ENCODE data around the gene PTPN4. TPM values are rescaled to one million over a fixed set of nuclear protein-coding genes. Genes with fewer than 3 reads are reported as not detected.

Gene PTPN4
- total and polyA plus RNA-seq, 10 of the 15 experiments (the other 5 are each of a cell fraction or from before 2014, with no cell fraction given) = 5.0 to 29.7 (median 23.7) TPM

DNA sequence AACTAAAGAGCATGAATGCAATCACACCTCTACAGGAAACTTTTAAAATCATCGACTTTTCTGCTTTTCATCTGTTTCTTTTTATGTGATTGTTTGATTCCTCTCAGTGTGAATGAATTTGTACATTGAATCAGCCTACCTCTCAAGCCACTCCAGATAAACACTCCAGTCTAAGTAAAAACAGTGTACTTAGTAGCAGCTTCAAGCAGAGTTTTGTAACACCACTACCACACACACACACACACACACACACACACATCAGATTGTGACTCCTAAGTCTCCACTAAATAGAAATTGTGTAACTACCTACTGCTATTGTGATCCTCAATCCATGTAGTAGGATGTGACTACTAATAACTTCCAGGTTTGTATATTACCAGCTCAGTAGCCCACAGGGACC lies 187.8 kb downstream of the PTPN4 start:
- Histone ChIP-seq H3K4me1 (ENCODE audit: control insufficient read depth, insufficient read depth, low read length) (no peaks in the 10 kb centered on the region), H3K36me3 (ENCODE audit: control insufficient read depth in 2 of 2, insufficient read depth in 2 of 2, low read length in 1 of 2) (peaks cover 0 to 2% of the 10 kb centered on the region in 2 experiments; a peak in 1 of 4 replicates), H3K4me2 (ENCODE audit: control insufficient read depth, insufficient read depth) (no peak overlapping the region), H3K9ac (ENCODE audit: control insufficient read depth, insufficient read depth, low read length) (no peak overlapping the region), H3K27ac (ENCODE audit: control insufficient read depth, insufficient read depth) (no peak overlapping the region), H2AFZ (ENCODE audit: control insufficient read depth, low read depth, low read length) (no peak overlapping the region), H4K20me1 (ENCODE audit: control insufficient read depth, insufficient read depth) (no peaks in the 10 kb centered on the region), H3K27me3 (replicated peaks in 1 of 2; ENCODE audit: control insufficient read depth in 2 of 2, insufficient read depth in 2 of 2, low read length in 1 of 2) (no peaks in the 10 kb centered on the region), H3K4me3 (no peak overlapping the region), H3K9me3 (replicated peaks; ENCODE audit: control insufficient read depth, insufficient read depth, low read length) (no peaks in the 10 kb centered on the region), H3K79me2 (ENCODE audit: control insufficient read depth, insufficient read depth, low read length) (no peaks in the 10 kb centered on the region)
- 91% methylated on average over 1 of the region's 1 CpG for WGBS (ENCODE audit: insufficient coverage, insufficient replicate concordance, low lambda C conversion rate, missing lambda C conversion rate)
- CTCF ChIA-PET = no interaction called here
- intact Hi-C loops (cut with micrococcal nuclease; ENCODE audit: unreplicated experiment) = no loop called here
- in situ Hi-C loops (cut with MboI) = no loop called here
- BruUV-seq (replicated peaks) = no TSS peak
- POLR2A ChIA-PET = no interaction called here
- FAIRE-seq (no peak), ATAC-seq (no peak), DNase-seq (ENCODE audit: low read depth, low spot score) (no peak)
- SMC1A ChIA-PET (ENCODE audit: uncharacterized antibody, unreplicated experiment) = interaction anchor here (0.7 kb wide), 1 partner anchor 337 kb away, joined by 3 read pairs; no protein-coding TSS in a partner anchor
- RAD21 ChIA-PET (ENCODE audit: unreplicated experiment) = no interaction called here
- no peak for TF ChIP-seq EGR1 (IDR thresholded peaks at IDR 0.05; ENCODE audit: borderline replicate concordance in 1 of 2, low read depth in 2 of 2, low read length in 2 of 2)
- TF ChIP-seq, protein P1, sequence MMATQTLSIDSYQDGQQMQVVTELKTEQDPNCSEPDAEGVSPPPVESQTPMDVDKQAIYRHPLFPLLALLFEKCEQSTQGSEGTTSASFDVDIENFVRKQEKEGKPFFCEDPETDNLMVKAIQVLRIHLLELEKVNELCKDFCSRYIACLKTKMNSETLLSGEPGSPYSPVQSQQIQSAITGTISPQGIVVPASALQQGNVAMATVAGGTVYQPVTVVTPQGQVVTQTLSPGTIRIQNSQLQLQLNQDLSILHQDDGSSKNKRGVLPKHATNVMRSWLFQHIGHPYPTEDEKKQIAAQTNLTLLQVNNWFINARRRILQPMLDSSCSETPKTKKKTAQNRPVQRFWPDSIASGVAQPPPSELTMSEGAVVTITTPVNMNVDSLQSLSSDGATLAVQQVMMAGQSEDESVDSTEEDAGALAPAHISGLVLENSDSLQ (IDR thresholded peaks at IDR 0.05) = no peak
- no peak for TF ChIP-seq RCOR1 (conservative IDR thresholded peaks at IDR 0.05; ENCODE audit: low read depth, low read length)

DNA sequence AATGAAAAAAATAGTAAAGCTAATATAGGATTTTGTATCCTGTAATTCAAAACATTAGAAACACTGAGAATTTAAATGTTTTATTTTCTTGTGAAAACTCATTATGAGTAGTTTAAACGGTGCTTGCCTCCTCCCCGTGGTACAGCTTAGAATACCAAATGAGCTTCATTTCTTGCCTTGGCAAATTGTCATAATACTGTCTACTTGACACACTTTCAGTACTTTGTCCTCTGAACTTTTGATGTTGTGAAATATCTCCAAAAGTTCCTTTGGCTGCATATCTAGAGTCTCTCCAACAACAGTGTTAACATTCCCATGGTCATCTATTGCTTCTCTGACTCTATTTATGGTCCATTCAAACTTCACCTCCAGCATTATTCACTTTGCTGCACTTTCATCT lies 191.2 kb downstream of the PTPN4 start:
- ATAC-seq (no peak), FAIRE-seq (no peak), DNase-seq (ENCODE audit: low read depth, low spot score) (no peak)
- Histone ChIP-seq H3K27me3 (replicated peaks in 1 of 2; ENCODE audit: control insufficient read depth in 2 of 2, insufficient read depth in 2 of 2, low read length in 1 of 2) (no peaks in the 10 kb centered on the region), H4K20me1 (ENCODE audit: control insufficient read depth, insufficient read depth) (no peaks in the 10 kb centered on the region), H3K9me3 (replicated peaks; ENCODE audit: control insufficient read depth, insufficient read depth, low read length) (no peaks in the 10 kb centered on the region), H3K4me2 (ENCODE audit: control insufficient read depth, insufficient read depth) (no peak overlapping the region), H2AFZ (ENCODE audit: control insufficient read depth, low read depth, low read length) (no peak overlapping the region), H3K36me3 (ENCODE audit: control insufficient read depth in 2 of 2, insufficient read depth in 2 of 2, low read length in 1 of 2) (peaks cover 0 to 2% of the 10 kb centered on the region in 2 experiments; a peak in 1 of 4 replicates), H3K27ac (ENCODE audit: control insufficient read depth, insufficient read depth) (no peak overlapping the region), H3K4me3 (no peak overlapping the region), H3K9ac (ENCODE audit: control insufficient read depth, insufficient read depth, low read length) (no peak overlapping the region), H3K4me1 (ENCODE audit: control insufficient read depth, insufficient read depth, low read length) (no peaks in the 10 kb centered on the region), H3K79me2 (ENCODE audit: control insufficient read depth, insufficient read depth, low read length) (no peaks in the 10 kb centered on the region)
- ChIA-PET SMC1A (ENCODE audit: uncharacterized antibody, unreplicated experiment) (interaction anchor here (1.3 to 3.4 kb wide), 2 partner anchors 8 to 9 kb away, joined by 3 to 13 read pairs; no protein-coding TSS in a partner anchor), POLR2A (no interaction called here), RAD21 (ENCODE audit: unreplicated experiment) (no interaction called here), CTCF (no interaction called here)
- in situ Hi-C loops (cut with MboI) = no loop called here
- WGBS (ENCODE audit: insufficient coverage, insufficient replicate concordance, low lambda C conversion rate, missing lambda C conversion rate) = 80% methylated on average over 2 of the region's 2 CpGs
- intact Hi-C loops (cut with micrococcal nuclease; ENCODE audit: unreplicated experiment) = no loop called here
- no TSS peak for BruUV-seq (replicated peaks)
- TF ChIP-seq, protein P2, sequence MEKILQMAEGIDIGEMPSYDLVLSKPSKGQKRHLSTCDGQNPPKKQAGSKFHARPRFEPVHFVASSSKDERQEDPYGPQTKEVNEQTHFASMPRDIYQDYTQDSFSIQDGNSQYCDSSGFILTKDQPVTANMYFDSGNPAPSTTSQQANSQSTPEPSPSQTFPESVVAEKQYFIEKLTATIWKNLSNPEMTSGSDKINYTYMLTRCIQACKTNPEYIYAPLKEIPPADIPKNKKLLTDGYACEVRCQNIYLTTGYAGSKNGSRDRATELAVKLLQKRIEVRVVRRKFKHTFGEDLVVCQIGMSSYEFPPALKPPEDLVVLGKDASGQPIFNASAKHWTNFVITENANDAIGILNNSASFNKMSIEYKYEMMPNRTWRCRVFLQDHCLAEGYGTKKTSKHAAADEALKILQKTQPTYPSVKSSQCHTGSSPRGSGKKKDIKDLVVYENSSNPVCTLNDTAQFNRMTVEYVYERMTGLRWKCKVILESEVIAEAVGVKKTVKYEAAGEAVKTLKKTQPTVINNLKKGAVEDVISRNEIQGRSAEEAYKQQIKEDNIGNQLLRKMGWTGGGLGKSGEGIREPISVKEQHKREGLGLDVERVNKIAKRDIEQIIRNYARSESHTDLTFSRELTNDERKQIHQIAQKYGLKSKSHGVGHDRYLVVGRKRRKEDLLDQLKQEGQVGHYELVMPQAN (conservative IDR thresholded peaks at IDR 0.05) = no peak
- TF ChIP-seq, protein P3, sequence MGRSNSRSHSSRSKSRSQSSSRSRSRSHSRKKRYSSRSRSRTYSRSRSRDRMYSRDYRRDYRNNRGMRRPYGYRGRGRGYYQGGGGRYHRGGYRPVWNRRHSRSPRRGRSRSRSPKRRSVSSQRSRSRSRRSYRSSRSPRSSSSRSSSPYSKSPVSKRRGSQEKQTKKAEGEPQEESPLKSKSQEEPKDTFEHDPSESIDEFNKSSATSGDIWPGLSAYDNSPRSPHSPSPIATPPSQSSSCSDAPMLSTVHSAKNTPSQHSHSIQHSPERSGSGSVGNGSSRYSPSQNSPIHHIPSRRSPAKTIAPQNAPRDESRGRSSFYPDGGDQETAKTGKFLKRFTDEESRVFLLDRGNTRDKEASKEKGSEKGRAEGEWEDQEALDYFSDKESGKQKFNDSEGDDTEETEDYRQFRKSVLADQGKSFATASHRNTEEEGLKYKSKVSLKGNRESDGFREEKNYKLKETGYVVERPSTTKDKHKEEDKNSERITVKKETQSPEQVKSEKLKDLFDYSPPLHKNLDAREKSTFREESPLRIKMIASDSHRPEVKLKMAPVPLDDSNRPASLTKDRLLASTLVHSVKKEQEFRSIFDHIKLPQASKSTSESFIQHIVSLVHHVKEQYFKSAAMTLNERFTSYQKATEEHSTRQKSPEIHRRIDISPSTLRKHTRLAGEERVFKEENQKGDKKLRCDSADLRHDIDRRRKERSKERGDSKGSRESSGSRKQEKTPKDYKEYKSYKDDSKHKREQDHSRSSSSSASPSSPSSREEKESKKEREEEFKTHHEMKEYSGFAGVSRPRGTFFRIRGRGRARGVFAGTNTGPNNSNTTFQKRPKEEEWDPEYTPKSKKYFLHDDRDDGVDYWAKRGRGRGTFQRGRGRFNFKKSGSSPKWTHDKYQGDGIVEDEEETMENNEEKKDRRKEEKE (IDR thresholded peaks at IDR 0.05) = no peak
- TF ChIP-seq GABPA (IDR thresholded peaks at IDR 0.05; ENCODE audit: low read depth) (no peak), TCF12 (IDR thresholded peaks at IDR 0.05; ENCODE audit: low read depth, low read length) (no peak), CBX5 (IDR thresholded peaks at IDR 0.05; ENCODE audit: low read depth) (no peak), HDAC2 (IDR thresholded peaks at IDR 0.05) (no peak), FOXK2 (IDR thresholded peaks at IDR 0.05) (no peak), CREB1 (IDR thresholded peaks at IDR 0.05; ENCODE audit: low read depth) (no peak), SREBF2 (IDR thresholded peaks at IDR 0.05; ENCODE audit: low read length) (no peak)
- TF ChIP-seq, protein P4, sequence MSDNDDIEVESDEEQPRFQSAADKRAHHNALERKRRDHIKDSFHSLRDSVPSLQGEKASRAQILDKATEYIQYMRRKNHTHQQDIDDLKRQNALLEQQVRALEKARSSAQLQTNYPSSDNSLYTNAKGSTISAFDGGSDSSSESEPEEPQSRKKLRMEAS (IDR thresholded peaks at IDR 0.05; ENCODE audit: low read depth, low read length) = no peak

All from GM12878 (cell line).